GM18508 (cell line): ENCODE data around the gene AGBL4.

ENCODE experiments used
- ATAC-seq: cut with Tn5 transposase; IDR thresholded peaks from one replicate; pipeline ENCODE4 v1.9.1; 2021; ENCODE audit warnings: moderate number of reproducible peaks; ENCODE audit not compliant: insufficient read depth, unreplicated experiment

The AGBL4 gene

GRCh38 chr1:49465486-49466185 is 558.1 kb downstream of the AGBL4 start:
- ATAC-seq: no peak

- no peak for ATAC-seq
These were observed 575.6 kb downstream of the AGBL4 start for GRCh38 chr1:49448200-49448599.

- no peak for ATAC-seq
These were observed 586.9 kb downstream of the AGBL4 start for GRCh38 chr1:49436865-49437264.

- ATAC-seq: no peak
These were observed 588.5 kb downstream of the AGBL4 start for GRCh38 chr1:49435291-49435690.

- ATAC-seq: no peak
These were observed 599.0 kb downstream of the AGBL4 start for GRCh38 chr1:49424782-49425181.

GRCh38 chr1:49416758-49417157 is 607.0 kb downstream of the AGBL4 start:
- no peak for ATAC-seq

GRCh38 chr1:49408346-49408745 is 615.4 kb downstream of the AGBL4 start:
- no peak for ATAC-seq

GRCh38 chr1:49397086-49397485 is 626.7 kb downstream of the AGBL4 start:
- peak; percentile 49 for ATAC-seq

- no peak for ATAC-seq
These were observed 629.6 kb downstream of the AGBL4 start for GRCh38 chr1:49394200-49394599.

- ATAC-seq: no peak
These were observed 634.1 kb downstream of the AGBL4 start for GRCh38 chr1:49389699-49390098.

GRCh38 chr1:49364676-49365075 is 659.1 kb downstream of the AGBL4 start:
- no peak for ATAC-seq

GRCh38 chr1:49363628-49364027 is 660.1 kb downstream of the AGBL4 start:
- ATAC-seq: no peak

GRCh38 chr1:49358036-49358435 is 665.7 kb downstream of the AGBL4 start:
- ATAC-seq: no peak

- no peak for ATAC-seq
These were observed 667.2 kb downstream of the AGBL4 start for GRCh38 chr1:49356594-49356993.

GRCh38 chr1:49351768-49352167 is 672.0 kb downstream of the AGBL4 start:
- no peak for ATAC-seq

GRCh38 chr1:49346767-49347349 is 676.9 kb downstream of the AGBL4 start:
- ATAC-seq: no peak

GRCh38 chr1:49340576-49340975 is 683.2 kb downstream of the AGBL4 start:
- no peak for ATAC-seq

GRCh38 chr1:49339043-49339442 is 684.7 kb downstream of the AGBL4 start:
- no peak for ATAC-seq

- no peak for ATAC-seq
These were observed 686.5 kb downstream of the AGBL4 start for GRCh38 chr1:49337251-49337650.

- no peak for ATAC-seq
These were observed 689.8 kb downstream of the AGBL4 start for GRCh38 chr1:49333906-49334305.

GRCh38 chr1:49331066-49331852 is 692.5 kb downstream of the AGBL4 start:
- ATAC-seq: no peak
